PC-3 (cell line): Measurements from ENCODE around the gene CCDC141.
"Not testable (repeated sequence)": the region's sequence is repeated elsewhere in the genome, so short reads cannot be mapped to it uniquely, and the experiment has no call there.

Source experiments
- EZH2phosphoT487 ChIP-seq: fragments of 300-600 bp; sonication (generic); IDR thresholded peaks from 2 replicates; pipeline ENCODE4 v1.6.1; 2018; ENCODE audit warnings: mild to moderate bottlenecking, antibody characterized with exemption, low read length, borderline replicate concordance
- TF ChIP-seq, protein P1 (sequence below): fragments of 300-600 bp; sonication (generic); conservative IDR thresholded peaks from 2 replicates; pipeline ENCODE4 v1.5.1; 2017; ENCODE audit warnings: antibody characterized with exemption, low read depth, mild to moderate bottlenecking, low read length

DNA sequence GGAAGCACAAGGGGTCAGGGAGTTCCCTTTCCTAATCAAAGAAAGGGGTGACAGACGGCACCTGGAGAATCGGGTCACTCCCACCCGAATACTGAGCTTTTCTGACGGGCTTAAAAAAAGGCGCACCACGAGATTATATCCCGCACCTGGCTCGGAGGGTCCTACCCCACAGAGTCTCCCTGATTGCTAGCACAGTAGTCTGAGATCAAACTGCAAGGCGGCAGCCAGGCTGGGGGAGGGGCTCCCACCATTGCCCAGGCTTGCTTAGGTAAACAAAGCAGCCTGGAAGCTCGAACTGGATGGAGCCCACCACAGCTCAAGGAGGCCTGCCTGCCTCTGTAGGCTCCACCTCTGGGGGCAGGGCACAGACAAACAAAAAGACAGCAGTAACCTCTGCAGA, 67.3 kb downstream of the CCDC141 start:
- not testable (repeated sequence) for TF ChIP-seq EZH2phosphoT487
- TF ChIP-seq, protein P1, sequence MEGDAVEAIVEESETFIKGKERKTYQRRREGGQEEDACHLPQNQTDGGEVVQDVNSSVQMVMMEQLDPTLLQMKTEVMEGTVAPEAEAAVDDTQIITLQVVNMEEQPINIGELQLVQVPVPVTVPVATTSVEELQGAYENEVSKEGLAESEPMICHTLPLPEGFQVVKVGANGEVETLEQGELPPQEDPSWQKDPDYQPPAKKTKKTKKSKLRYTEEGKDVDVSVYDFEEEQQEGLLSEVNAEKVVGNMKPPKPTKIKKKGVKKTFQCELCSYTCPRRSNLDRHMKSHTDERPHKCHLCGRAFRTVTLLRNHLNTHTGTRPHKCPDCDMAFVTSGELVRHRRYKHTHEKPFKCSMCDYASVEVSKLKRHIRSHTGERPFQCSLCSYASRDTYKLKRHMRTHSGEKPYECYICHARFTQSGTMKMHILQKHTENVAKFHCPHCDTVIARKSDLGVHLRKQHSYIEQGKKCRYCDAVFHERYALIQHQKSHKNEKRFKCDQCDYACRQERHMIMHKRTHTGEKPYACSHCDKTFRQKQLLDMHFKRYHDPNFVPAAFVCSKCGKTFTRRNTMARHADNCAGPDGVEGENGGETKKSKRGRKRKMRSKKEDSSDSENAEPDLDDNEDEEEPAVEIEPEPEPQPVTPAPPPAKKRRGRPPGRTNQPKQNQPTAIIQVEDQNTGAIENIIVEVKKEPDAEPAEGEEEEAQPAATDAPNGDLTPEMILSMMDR = not testable (repeated sequence)
